NCI-H2196 (cell line): ENCODE measurements around the gene CCL24.
"Not testable (repeated sequence)": the region's sequence is repeated elsewhere in the genome, so short reads cannot be mapped to it uniquely, and the experiment has no call there.

Source experiments
- DNase-seq: peaks from one replicate; lab custom pipeline; 2025; ENCODE audit not compliant: unreplicated experiment; lab: John Stamatoyannopoulos, UW

The CCL24 gene

GRCh38 chr7:75813781-75814236, at the start of gene CCL24:
CCL24 (minus strand) TSS chr7:75813806; CDS start chr7:75813715, 91 bp downstream.
- DNase-seq: no peak

DNA sequence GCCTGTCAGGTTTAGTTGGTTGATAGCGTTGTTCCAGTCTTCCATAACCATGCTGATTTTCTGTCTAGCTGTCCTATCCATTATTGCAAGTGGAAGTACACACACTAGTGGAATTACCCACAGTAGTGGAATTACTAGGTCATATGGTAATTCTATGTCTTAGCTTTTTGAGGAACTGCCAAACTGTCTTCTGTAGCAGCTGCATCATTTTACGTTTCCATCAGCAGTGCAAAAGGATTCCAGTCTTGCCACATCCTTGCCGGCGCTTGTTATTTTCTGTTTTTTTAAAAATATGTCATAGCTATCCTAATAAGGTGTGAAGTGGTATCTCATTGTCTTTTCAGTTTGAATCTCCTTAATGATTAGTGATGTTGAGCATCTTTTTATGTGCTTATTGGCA, 48.0 kb upstream of the CCL24 start:
- DNase-seq: no peak

DNA sequence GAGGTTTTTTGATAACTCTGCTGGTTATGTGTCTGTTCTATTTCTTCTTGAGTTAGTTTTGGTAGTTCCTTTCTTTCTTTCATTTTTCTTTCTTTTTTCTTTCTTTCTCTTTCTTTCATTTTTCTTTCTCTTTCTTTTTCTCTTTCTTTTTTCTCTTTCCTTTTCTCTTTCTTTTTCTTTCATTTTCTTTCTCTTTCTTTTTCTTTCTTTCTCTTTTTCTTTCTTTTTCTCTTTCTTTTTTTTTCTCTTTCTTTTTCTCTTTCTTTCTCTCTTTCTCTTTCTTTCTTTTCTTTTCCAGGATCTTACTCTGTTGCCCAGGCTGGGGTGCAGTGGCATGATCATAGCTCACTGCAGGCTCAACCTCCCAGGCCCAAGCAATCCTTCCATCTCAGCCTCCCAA, 44.8 kb upstream of the CCL24 start:
- no peak for DNase-seq

DNA sequence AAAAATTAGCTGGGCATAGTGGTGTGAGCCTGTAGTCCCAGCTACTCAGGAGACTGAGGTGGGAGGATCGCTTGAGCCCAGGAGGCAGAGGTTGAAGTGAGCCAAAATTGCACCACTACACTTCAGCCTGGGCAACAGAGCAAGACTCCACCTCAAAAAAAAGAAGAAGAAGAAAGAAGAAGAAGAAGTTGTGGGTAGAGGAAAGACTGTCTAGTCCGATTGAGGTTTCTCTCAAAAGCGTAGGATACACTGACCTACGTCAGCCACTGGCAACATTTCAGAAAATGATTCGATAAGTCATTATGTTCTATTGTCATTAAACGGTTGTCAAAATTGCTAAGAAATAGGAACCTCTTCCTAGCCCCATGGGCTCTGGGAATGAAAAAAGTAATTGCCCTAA, 42.9 kb upstream of the CCL24 start:
- DNase-seq: no peak

- not testable (repeated sequence) for DNase-seq
Measured at GRCh38 chr7:75854813-75855345, 41.3 kb upstream of the CCL24 start.

DNA sequence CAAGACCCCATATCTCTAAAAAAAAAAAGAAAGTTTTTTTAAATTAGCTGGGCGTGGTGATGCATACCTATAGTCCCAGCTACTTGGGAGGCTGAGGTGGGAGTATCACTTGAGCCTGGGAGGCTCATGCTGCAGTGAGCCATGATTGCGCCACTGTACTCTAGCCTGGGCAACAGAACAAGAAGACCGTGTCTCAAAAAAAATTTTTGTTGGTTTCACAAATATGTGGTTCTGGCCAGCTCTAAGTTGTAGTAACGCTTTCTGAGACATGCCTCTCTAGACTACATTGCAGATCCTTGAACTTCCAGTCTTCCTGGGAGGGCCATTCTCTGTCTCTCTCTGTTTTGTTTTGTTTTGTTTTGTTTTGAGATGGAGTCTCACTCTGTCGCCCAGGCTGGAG, 40.6 kb upstream of the CCL24 start:
- DNase-seq: no peak

DNA sequence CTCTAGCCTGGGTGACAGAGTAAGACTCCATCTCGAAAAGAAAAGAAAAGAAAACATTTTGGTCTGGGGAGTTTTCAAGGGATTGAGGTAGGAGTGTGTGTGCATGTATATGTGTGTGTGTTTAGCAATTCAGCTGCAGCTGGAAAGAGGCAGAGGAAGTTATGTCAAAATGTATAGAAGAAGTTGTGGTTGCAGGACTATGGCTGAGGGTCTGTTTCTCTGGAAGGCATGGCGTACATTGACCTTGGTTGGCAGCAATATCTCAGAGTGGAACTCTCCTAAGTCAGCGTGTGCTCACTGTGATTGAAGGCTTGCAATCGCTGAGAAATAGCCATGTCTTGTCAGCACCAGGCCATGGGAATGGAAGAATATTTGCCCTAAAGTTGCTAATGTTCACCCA, 36.6 kb upstream of the CCL24 start:
- no peak for DNase-seq

DNA sequence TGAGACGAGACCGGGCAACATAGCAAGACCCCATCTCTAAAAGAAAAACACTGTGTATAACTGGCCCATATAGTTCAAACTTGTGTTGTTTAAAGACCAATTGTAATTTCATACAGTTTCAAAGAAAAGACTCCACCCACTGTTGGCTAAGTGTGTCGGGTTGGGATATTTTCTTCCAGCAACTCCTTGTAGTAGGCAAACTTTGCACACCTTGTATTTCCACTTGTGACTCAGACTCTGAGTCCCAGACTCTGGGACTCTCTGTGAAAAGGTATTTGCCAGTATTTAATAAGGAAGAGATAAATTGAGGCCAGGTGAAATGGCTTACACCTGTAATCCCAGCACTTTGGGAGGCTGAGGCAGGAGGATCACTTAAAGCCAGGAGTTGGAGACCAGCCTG, 36.0 kb upstream of the CCL24 start:
- DNase-seq: no peak

DNA sequence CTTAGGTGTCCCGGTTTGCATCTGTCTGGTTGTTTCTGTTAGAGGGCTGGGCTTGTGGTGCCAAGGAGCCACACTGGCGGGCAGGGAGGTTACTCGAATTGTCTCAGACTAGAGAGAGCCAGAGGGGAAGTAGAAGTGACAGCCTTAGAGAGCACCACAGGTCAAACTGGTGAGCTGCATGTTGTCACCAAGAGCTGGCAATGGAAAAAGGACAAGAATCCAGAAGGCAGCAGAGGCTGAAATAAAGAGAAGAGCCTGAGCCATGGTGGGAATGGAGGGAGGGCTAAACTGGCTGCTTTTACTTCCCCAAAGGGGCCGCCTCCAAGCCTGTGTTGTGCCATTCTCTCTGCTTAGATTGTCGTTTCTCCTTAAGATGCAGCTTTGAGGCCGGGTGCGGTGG, 34.1 kb upstream of the CCL24 start:
- DNase-seq: no peak

DNA sequence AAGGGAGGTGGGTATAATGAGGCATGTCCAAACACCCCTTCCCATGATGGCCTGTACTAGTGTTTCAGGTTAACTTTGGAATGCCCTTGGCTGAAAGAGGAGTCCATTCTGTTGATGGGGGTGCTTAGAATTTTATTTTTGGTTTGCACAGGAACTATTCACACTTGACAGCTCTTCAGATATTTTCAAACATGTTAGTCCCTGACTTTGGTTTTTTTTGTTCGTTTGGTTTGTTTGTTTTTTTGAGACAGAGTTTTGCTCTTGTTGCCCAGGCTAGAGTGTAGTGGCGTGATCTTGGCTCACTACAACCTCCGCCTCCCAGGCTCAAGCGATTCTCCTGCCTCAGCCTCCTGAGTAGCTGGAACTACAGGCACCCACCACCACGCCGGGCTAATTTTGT, 31.5 kb upstream of the CCL24 start:
- DNase-seq: not testable (repeated sequence)

GRCh38 chr7:75844158-75844557, 30.6 kb upstream of the CCL24 start:
- no peak for DNase-seq

DNA sequence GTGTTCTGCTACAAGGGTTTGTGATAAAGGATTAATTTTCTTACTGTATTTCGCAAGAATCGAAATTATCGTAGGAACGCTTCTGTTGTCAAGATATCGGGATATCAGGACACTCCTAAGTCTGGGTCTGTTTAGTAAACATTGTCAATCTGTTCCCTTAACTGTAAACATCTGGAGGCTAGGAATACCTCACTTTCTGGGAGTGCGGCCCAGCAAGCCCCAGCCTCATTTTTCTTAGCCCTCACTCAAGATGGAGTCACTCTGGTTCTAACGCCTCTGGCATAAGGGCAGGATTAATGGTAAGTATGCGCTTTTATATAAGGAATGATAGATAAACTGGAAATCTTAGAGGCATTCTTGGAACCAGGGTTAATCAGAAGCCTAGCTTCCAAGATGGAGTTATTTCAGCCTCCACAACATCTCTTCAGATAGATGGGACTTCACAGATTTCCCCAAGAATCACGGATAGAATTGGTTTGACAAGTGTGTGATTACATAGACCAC, 30.1 kb upstream of the CCL24 start:
- DNase-seq: no peak

DNA sequence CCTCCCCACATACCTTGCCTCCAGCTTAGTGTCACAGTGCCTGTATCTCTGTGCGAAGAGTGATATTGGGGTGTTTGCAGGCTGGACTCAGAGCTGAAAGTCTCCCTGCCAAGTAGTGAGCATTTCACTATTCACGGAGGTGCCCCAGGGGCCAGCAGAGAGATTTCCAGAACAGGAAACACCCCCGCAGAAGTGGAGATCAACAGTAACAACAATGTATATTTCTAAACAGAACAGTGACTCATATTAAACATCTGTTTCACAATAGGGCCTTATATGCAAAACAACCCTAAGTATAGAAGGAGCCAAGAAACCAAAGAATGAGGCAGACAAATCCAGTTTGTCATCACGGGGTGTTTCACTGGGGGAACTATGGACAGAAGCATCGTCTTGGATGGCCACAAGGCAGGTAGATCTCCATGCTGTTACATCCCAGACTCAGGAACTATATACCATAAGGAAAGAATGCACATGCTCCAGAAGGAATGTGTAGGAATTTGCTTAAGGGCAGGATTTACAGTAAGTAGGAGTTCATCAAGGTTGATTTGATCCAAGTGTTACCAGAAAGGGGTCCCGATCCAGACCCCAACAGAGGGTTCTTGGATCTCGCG, 29.3 kb upstream of the CCL24 start:
- no peak for DNase-seq

- no peak for DNase-seq
Measured at GRCh38 chr7:75840029-75840428, 26.4 kb upstream of the CCL24 start.

GRCh38 chr7:75838281-75838930, 24.8 kb upstream of the CCL24 start:
- DNase-seq: not testable (repeated sequence)

DNA sequence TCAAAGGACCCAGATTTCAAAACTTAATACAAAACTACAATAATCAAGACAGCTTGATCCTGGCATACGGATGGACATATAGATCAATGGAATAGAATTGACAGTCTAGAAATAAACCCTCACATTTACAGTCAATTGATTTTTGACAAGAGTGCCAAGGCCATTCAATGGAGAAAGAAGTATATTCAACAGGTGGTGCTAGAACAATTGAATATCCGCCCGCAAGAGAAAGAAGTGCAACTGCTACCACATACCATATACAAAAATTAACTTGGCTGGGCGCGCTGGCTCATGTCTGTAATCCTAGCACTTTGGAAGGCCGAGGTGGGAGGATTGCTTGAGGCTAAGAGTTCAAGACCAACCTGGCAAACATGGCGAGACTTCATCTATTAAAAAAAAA, 23.2 kb upstream of the CCL24 start:
- DNase-seq: no peak

DNA sequence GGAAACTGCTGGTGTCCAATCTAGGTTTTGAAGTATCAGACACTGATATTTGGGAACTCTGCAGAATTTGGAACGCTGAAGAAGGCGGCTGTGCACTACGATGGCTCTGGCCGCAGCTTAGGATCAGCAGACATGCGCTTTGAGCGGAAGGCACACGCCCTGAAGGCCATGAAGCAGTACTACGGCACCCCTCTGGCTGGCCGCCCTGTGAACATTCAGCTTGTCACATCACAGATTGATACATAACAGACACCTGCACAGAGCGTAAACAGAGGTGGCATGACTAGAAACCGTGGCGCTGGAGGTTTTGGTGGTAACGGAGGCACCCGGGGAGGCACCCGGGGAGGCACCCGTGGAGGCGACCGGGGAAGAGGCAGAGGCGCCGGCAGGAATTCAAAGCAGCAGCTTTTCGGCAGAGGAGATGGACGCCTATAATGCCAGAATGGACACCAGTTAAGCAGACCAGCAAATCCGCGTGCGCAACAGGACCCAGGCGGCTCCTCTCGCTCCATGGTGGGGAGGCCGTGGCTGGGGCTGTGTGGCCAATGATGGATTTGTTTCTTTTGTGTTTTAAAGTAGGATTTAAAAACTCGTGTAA, 22.2 kb upstream of the CCL24 start:
- DNase-seq: no peak

DNA sequence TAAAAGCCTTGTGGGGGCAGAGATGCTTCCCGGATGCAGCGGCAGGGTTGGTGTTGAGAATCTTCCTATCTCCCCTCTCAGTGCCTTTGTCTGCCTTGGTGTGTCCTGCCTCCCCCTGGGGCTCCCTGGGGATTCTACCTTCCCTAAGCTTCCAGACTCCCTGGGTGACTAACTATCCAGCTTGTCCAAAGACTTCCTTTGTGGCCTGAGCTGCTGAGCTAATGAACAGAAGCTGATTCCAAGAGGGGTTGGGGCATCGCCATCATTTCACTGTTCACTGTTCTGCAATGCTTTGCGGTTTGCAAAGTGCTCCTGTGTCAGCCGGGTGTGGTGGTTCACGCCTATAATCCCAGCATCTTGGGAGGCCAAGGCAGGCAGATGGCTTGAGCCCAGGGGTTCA, 20.1 kb upstream of the CCL24 start:
- not testable (repeated sequence) for DNase-seq

DNA sequence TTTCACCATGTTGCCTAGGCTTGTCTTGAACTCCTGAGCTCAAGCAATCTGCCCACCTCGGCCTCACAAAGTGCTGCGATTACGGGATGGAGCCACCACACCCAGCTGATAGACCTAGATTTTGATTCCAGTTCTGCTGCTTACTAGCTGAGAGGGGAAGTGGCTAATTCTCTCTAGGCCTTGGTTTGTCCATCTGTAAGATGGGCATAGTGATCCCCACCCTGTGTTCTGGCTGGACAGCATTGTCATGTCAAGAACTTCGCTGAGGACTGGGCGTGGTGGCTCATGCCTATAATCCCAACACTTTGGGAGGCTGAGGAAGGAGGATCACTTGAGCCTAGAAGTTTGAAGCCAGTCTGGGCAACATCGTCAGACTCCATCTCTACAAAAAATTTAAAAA, 17.4 kb upstream of the CCL24 start:
- no peak for DNase-seq

- not testable (repeated sequence) for DNase-seq
Measured at GRCh38 chr7:75829656-75830055, 16.1 kb upstream of the CCL24 start.

DNA sequence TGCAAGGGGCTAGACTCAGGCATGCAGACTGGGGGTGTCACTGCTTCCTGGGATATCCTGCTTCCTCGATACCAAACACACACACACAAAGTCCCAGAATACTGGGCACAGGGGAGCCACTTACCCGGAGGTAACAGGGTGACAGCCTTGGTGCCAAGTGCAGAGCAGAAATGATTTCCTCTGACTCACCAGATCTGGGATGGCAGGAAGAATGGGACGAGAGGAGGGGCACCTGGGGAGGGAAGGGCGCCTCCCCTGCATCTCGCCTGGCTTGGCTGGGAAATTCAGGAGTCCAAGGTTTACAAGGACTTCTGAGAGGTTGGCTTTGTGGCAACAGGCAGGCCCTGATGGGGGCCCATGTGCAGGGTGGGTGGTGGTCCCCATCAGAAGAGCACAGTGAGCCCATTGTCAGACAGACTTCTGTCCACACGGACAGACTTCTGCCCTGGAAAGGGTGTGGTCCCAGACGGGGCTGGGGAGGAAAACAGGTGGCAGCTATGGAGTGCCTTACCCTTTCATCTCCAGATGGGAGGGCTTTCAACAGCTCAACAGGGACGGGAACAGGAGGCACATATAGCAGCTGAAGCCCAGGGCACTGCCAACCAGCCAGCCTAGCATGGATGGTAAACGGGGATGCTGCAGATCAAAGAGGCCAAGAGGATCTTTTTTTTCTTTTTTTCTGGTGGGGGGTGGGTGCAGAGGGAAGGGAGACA, 9.7 kb upstream of the CCL24 start:
- DNase-seq: no peak
